HG02943 (cell line): ENCODE data around the gene ZDHHC24.

Experiments used
- ATAC-seq: cut with Tn5 transposase; IDR thresholded peaks from one replicate; pipeline ENCODE4 v1.9.1; 2021; ENCODE audit warnings: mild to moderate bottlenecking, low read depth, moderate library complexity; ENCODE audit not compliant: unreplicated experiment

The ZDHHC24 gene

GRCh38 chr11:66505276-66505816 lies 40.5 kb downstream of the ZDHHC24 start:
- ATAC-seq: no peak

GRCh38 chr11:66498506-66498905 lies 47.3 kb downstream of the ZDHHC24 start:
- ATAC-seq: no peak

- no peak for ATAC-seq
These were observed 48.6 kb downstream of the ZDHHC24 start for GRCh38 chr11:66497206-66497605.

- ATAC-seq: no peak
These were observed 50.4 kb downstream of the ZDHHC24 start for GRCh38 chr11:66495401-66495854.

GRCh38 chr11:66494935-66495334 lies 50.9 kb downstream of the ZDHHC24 start:
- no peak for ATAC-seq

GRCh38 chr11:66494458-66494857 lies 51.4 kb downstream of the ZDHHC24 start:
- no peak for ATAC-seq

- no peak for ATAC-seq
These were observed 52.7 kb downstream of the ZDHHC24 start for GRCh38 chr11:66493130-66493529.

GRCh38 chr11:66492161-66492865 lies 53.5 kb downstream of the ZDHHC24 start:
- ATAC-seq: no peak

- no peak for ATAC-seq
These were observed 54.4 kb downstream of the ZDHHC24 start for GRCh38 chr11:66491315-66491935.

GRCh38 chr11:66489636-66490035 lies 56.2 kb downstream of the ZDHHC24 start:
- ATAC-seq: no peak

GRCh38 chr11:66488957-66489356 lies 56.9 kb downstream of the ZDHHC24 start:
- ATAC-seq: no peak

GRCh38 chr11:66484806-66485380 lies 61.0 kb downstream of the ZDHHC24 start:
- ATAC-seq: no peak

GRCh38 chr11:66480117-66480938 lies 65.5 kb downstream of the ZDHHC24 start, which contains the start of gene DPP3:
Gene DPP3, plus strand, starts transcription at chr11:66480434. Its CDS starts 1,767 bp downstream, at chr11:66482201.
- peak; percentile 87 for ATAC-seq

GRCh38 chr11:66479394-66480116 lies 66.3 kb downstream of the ZDHHC24 start:
- peak; percentile 10 for ATAC-seq

- no peak for ATAC-seq
These were observed 67.0 kb downstream of the ZDHHC24 start for GRCh38 chr11:66478729-66479393.

- ATAC-seq: no peak
These were observed 68.3 kb downstream of the ZDHHC24 start for GRCh38 chr11:66477263-66478201.

- ATAC-seq: no peak
These were observed 69.0 kb downstream of the ZDHHC24 start for GRCh38 chr11:66476841-66477251.

GRCh38 chr11:66476173-66476840 lies 69.5 kb downstream of the ZDHHC24 start:
- no peak for ATAC-seq
